Epithelial cell of proximal tubule (primary cell): Measurements from ENCODE around the gene RABEPK. TPM values are rescaled to one million over a fixed set of nuclear protein-coding genes. Genes with fewer than 3 reads are reported as not detected.
"Not testable (repeated sequence)": the region's sequence is repeated elsewhere in the genome, so short reads cannot be mapped to it uniquely, and the experiment has no call there.

Experiments used
- DNase-seq: peaks from one replicate; pipeline ENCODE4 v3.0.0-alpha.2; 2011; ENCODE audit warnings: low read depth
- H3K4me3 ChIP-seq: 2 replicates; pipeline ENCODE4 v1.5.1; 2011; ENCODE audit warnings: low read depth, mild to moderate bottlenecking, low read length
- total RNA-seq: library from RNA; depleted of rRNA; stranded (reverse); fragments of >200 nt; gene quantifications from 2 replicates; pipeline ENCODE4 v1.2.3, GENCODE V29; 2015
- TF ChIP-seq, protein P1 (sequence below): conservative IDR thresholded peaks from 2 replicates; pipeline ENCODE4 v1.5.1; 2012; ENCODE audit warnings: low read depth, mild to moderate bottlenecking, low read length

RABEPK gene
- total RNA-seq, 1 donor from 2014 or later, result 20.3 TPM

GRCh38 chr9:125258832-125259534 lies 58.6 kb downstream of the RABEPK start:
- TF ChIP-seq, protein P1, sequence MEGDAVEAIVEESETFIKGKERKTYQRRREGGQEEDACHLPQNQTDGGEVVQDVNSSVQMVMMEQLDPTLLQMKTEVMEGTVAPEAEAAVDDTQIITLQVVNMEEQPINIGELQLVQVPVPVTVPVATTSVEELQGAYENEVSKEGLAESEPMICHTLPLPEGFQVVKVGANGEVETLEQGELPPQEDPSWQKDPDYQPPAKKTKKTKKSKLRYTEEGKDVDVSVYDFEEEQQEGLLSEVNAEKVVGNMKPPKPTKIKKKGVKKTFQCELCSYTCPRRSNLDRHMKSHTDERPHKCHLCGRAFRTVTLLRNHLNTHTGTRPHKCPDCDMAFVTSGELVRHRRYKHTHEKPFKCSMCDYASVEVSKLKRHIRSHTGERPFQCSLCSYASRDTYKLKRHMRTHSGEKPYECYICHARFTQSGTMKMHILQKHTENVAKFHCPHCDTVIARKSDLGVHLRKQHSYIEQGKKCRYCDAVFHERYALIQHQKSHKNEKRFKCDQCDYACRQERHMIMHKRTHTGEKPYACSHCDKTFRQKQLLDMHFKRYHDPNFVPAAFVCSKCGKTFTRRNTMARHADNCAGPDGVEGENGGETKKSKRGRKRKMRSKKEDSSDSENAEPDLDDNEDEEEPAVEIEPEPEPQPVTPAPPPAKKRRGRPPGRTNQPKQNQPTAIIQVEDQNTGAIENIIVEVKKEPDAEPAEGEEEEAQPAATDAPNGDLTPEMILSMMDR, result no peak
- DNase-seq, result no peak

GRCh38 chr9:125260561-125260960 lies 60.2 kb downstream of the RABEPK start:
- no peak overlapping the region for H3K4me3 ChIP-seq
- DNase-seq, result no peak
- TF ChIP-seq, protein P1, result no peak

More at GRCh38 chr9:125258832-125259534, 58.6 kb downstream of the RABEPK start:
- no peak overlapping the region for H3K4me3 ChIP-seq

DNA sequence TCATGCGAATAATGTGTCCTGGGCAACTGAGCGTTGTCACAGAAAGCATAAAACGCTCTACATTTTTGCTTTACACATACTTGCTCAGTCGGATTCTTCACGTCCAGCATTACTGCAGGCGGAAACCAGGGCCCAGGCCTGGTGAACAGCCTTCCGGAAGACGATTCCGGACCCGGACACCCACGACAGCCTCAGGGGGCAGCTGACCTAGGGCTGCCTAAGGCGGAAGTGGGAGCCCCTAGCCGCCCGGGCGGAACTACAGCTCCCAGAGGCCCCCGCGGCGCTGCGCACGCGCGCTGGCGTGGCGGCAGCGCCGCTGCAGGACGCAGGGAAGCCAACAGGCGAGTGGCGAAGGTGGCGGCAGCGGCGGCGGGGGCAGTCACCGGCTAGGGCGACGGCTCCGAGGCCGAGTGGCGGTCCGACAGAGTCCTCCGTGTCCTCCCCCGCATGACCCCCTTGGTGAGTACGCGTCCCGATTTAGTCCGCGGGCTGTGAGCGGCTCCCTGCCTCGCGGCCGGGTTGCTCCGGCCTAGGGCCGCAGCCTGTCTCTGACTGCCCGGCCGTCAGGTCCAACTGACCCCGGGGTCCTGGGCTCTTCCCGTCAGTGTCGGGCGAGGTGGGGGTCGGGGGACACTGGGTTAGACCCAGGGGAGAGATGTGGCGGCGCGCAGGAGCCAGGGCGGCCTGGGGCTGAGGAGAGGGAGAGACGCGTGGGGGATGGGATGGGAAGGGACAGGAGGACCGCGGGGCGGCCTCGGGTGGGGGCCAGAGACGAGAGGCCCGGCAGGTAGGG lies 61.4 kb downstream of the RABEPK start, which contains the start of gene GAPVD1:
Gene GAPVD1 (plus strand): TSS at position 326 of the 793 bp plus-strand sequence. CDS start 37,096 bp downstream, outside the sequence.
- DNase-seq, result no peak
- H3K4me3 ChIP-seq, result peak within 1 kb of the TSS; percentile 100
- TF ChIP-seq, protein P1, result peak; percentile 26

DNA sequence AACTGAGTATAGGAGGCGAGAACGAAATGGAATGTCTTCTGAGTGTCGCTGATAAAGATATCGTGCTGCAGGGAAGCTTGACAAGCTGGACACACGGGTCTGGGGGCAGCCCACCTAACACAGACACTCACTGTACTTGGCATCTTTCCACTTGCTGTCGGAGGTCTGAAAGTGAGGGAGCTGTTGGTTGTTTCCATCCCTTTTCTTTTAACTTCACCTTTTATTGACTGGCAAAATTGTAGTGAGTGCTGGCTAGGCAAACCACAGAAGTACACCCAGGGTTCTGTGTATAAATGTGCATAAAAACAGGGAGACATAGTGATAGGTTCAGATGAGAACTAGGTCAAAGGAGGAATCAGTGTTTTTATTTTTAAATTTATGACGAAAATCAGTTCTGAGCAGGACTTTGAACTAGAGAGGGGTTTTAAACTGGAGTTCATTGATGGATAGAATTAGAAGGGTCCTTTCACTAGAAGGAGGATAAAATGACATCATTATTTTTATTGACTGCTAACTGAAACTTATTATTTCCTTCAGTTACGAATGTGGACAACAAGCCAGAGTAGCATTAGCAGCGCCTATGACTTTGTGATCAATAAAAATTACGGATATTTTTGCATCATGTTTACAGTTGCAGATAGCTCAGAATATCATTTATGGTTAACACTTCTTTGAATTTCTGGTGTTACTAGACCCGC lies 62.1 kb downstream of the RABEPK start:
- DNase-seq, result no peak
- H3K4me3 ChIP-seq, result peak overlapping the region; percentile 100
- TF ChIP-seq, protein P1, result no peak

- DNase-seq, H3K4me3 ChIP-seq: not testable (repeated sequence)
Observed at GRCh38 chr9:125264068-125264467, 63.7 kb downstream of the RABEPK start.

DNA sequence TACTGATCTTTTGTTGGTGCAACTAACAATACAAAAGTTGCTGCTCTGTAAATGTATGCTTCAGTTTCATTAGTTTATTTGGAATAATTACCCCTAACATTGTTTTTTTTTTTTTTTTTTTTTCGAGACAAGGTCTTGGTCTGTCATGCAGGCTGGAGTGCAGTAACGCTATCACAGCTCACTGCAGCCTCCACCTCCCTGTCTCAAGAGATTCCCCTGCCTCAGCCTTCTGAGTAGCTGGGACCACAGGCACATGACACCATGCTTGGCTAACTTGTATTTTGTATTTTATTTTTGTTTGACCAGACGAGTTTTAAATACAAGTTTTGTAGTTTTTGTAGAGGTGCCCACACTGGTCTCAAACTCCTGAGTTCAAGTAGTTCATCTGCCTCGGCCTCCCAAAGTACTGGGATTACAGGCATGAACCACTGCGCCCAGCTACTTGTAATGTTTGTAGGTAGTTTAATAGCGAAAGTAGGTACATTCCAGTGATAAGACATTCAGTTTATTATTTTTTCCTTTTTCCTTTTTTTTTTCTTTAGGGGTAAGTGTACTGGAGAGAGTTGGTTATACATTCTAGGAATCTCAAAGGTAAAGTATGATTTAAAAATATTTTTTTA lies 68.2 kb downstream of the RABEPK start:
- no peak overlapping the region for H3K4me3 ChIP-seq
- DNase-seq, result no peak
- TF ChIP-seq, protein P1, result no peak

DNA sequence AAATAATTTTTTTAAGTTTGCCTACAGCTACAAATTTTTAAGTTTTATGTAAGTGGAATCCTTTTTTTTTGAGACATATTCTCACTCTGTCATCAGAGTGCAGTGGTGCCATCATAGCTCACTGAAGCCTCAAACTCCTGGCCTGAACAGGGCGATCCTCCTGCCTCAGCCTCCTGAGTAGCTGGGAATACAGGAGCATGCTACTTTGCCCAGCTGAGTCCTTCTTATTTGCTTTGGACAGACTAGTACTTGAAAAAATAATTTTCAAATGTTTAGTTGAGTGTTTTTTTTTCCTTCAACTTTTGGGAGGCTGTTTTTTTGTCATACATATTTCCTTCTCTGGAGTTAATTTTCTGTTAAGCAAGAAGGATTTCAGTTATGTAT lies 68.7 kb downstream of the RABEPK start:
- H3K4me3 ChIP-seq, result no peak overlapping the region
- no peak for DNase-seq
- TF ChIP-seq, protein P1, result no peak
